ENCODE measurements around the gene SLC7A1. TPM values are rescaled to one million over a fixed set of nuclear protein-coding genes. Genes with fewer than 3 reads are reported as not detected.

SLC7A1 gene
- total RNA-seq, 2 experiments from 2014 or later, result 62.8 to 68.2 TPM

DNA sequence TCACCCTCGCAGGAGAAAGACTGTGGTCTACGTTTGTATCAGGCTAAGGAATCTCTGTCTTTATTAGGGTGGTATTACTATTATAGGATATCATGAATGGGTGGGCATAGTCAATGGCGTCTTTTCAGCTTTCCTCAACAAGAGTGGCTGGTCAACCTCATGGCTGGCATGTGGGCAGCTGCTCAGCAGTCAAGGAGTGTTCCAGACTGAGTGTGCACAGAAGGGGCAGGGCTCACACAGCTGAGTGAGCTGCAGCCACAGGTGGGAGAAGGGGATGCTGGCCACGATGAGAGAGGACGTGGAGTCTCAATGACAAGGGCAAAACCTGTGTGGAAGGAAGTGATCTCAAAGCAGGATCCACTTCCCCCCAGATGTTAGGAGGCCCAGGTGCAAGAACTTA lies 54.7 kb downstream of the SLC7A1 start:
- H3K4me3 Mint-ChIP-seq, result no peak overlapping the region
- DNase-seq, result no peak
- H3K27ac Mint-ChIP-seq, result peak overlapping the region; percentile 22
- no peaks in the 10 kb centered on the region for H3K27me3 Mint-ChIP-seq
- H3K4me1 Mint-ChIP-seq, result peaks cover 31% of the 10 kb centered on the region
- POLR2A ChIA-PET, result no interaction called here
- ATAC-seq (ENCODE audit: low read depth), result no peak
- no peaks in the 10 kb centered on the region for H3K9me3 Mint-ChIP-seq
- H3K36me3 Mint-ChIP-seq, result peaks cover 9% of the 10 kb centered on the region

DNA sequence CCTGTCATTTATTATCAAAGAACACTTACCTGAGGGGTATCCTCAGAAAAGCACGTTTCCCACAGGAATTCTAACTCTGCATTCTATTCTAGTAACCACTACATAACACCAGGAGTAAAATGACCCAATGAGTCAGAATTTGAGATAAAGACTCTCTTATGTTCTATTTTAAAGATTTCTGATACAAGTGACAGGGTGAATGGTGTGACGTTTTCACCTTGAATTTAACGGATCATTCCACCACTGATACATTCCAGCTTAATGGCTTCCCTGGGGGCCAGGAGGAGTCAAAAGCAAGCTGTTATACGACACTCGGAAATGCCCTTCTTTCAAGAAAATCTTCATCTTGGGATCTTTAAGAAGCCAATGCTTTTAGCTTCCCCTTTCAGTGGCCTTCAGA lies 55.2 kb downstream of the SLC7A1 start:
- peaks cover 9% of the 10 kb centered on the region for H3K36me3 Mint-ChIP-seq
- POLR2A ChIA-PET, result no interaction called here
- no peak overlapping the region for H3K4me3 Mint-ChIP-seq
- no peaks in the 10 kb centered on the region for H3K9me3 Mint-ChIP-seq
- peaks cover 31% of the 10 kb centered on the region for H3K4me1 Mint-ChIP-seq
- no peak for DNase-seq
- ATAC-seq (ENCODE audit: low read depth), result no peak
- H3K27me3 Mint-ChIP-seq, result no peaks in the 10 kb centered on the region
- H3K27ac Mint-ChIP-seq, result no peak overlapping the region

DNA sequence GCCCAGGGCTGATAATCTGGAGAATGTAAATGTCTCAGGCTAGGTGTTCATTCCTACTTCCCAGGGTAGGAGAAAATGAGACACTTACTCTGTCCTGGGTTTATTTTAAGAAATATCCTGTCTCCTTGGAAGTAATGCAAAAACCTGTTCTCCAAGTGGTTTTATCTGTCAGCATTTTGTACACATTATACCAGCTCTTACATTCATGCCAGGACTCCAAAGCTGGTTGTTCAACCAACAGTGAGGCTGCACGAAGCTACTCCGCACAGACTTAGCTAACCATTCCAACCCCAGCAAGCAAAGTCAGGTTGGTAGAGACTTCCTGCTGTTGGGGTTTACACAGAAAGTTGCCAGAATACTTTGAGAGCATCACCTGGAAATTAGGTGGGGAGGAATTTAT lies 55.6 kb downstream of the SLC7A1 start:
- ATAC-seq (ENCODE audit: low read depth) (no peak), DNase-seq (no peak)
- Mint-ChIP-seq H3K27me3 (no peaks in the 10 kb centered on the region), H3K4me1 (peaks cover 29% of the 10 kb centered on the region), H3K36me3 (peaks cover 9% of the 10 kb centered on the region), H3K27ac (no peak overlapping the region), H3K9me3 (no peaks in the 10 kb centered on the region), H3K4me3 (no peak overlapping the region)
- POLR2A ChIA-PET, result no interaction called here

DNA sequence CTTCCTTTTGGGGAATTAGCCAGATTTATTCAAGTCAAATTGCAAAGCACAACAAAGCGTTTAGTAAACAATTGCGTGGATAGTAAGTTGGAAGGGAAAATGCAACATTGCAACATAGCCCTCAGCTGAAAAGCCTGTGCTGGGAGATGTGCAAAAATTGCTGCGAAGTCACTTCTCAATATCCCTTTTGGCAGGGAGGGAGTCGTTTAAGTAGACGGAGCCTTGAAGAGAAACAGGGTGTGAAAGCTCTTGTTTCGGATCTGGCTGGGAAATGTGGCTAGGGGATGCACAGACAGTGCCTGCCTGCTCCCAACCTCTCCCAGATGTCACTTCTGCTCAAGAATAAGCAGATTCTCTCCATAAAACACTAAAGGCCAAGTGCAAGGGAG lies 56.8 kb downstream of the SLC7A1 start:
- Mint-ChIP-seq H3K9me3 (no peaks in the 10 kb centered on the region), H3K4me1 (peaks cover 28% of the 10 kb centered on the region), H3K27ac (no peak overlapping the region), H3K4me3 (no peak overlapping the region), H3K27me3 (no peaks in the 10 kb centered on the region), H3K36me3 (peaks cover 10% of the 10 kb centered on the region)
- POLR2A ChIA-PET, result no interaction called here
- ATAC-seq (ENCODE audit: low read depth), result no peak
- no peak for DNase-seq

DNA sequence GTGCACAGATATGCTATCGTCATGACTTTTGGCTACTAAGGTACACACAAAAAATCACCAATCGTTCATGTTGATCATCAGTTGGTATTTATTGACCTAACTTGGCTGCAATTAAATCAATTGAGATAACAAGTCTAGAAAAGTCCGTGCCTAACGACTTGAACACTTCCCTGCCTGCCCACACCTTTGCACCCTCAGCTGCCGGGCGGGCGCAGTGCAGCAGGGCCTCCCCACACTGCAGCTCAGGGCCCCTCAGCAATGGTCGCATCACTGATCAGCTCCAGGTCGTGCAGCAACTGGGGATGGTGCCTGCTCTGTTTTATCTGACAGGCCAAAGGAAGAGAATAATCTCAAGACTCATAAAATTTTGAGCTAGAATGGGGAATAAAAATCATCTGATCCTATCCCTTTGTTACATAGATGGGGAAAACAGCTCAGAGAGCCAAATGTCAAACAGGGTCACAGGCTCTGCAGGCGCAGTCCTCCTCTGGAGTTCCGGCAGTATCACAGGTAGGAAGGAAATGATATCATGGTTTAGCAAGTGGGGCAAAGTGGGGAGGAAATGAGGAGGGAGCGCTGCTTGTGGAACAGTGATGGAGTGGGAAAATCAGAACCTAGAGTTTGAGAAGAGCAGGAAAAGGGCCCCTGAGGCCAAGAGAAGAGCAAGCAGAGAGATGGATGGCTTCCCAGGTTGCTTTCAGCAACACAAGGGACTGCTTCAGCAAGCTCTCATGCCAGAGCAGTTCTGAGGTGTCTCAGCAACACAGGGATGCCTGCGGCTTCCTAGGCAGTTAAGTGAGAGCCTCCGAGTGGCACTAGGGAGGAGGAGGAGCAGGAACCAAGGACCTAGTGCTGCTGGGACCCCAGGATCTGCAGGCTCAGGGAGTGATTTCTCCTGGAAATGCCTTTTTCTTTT lies 57.5 kb downstream of the SLC7A1 start:
- H3K27me3 Mint-ChIP-seq, result no peaks in the 10 kb centered on the region
- H3K4me3 Mint-ChIP-seq, result no peak overlapping the region

DNA sequence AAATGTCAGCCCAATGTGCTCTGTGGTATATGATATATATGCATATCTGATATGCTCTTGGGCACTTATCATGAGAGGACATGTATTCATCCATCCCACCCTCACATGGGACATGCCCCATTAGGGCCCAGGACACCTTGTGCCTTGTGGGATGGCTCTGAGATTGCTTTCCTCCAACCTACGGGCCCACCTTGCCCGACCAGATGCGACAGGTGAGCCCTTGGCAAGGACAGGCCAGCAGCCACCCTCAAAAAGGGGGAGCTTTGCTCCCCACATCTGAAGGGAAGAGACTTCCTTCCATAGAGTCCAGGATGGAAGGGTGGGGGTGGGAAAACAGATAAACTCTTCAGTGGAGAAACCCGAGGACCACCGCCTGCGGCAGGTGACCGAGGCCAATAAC lies 58.6 kb downstream of the SLC7A1 start:
- no peak overlapping the region for H3K27ac Mint-ChIP-seq
- POLR2A ChIA-PET, result no interaction called here

More for the DNA sequence above, 57.5 kb downstream of the SLC7A1 start:
- POLR2A ChIA-PET, result no interaction called here
- H3K36me3 Mint-ChIP-seq, result peaks cover 12% of the 10 kb centered on the region
- no peak for DNase-seq
- H3K9me3 Mint-ChIP-seq, result no peaks in the 10 kb centered on the region
- peaks cover 23% of the 10 kb centered on the region for H3K4me1 Mint-ChIP-seq
- ATAC-seq (ENCODE audit: low read depth), result no peak
- H3K27ac Mint-ChIP-seq, result peak overlapping the region; percentile 31

DNA sequence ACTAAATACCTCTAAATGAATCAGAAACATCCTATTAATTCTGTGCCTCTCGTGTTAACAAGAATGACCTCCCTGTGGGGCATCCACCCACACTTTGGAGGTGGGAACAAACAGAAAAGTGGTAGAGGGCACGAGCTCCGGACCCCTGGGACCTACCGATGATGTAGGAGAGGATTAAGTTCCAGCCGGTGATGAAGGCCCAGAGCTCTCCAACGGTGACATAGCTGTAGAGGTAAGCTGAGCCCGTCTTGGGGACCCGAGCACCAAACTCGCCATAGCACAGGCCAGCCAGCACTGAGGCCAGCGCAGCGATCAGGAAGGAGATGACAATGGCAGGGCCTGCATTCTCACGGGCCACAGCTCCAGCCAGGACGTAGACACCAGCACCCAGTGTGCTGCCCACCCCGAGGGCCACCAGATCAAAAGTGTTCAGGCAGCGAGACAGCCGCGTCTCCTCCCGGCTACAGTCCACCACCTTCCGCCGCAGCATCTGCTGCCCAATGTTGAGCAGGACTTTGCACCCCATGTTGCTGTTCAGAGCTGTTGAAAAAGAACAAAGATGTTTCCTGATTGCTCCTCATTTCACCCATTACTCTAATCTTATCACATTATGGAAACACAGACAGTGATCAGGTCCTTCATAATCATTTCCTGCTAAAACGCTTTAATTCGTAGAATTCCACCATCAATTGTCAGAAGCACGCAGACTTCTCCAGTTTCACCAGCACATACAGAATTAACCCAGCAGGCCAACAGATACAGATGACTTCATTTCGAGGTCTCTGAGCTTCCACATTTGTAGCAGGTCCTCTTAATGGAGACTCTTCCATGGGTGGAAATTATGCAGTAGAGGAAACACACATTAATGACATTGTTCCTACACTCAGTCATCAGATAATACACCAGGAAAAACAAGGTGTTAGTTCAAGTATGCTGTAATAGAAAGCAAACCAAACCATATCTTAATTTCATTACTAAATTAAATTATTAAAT lies 59.5 kb downstream of the SLC7A1 start:
- POLR2A ChIA-PET, result no interaction called here
- ATAC-seq (ENCODE audit: low read depth) (no peak), DNase-seq (no peak)
- Mint-ChIP-seq H3K27me3 (no peaks in the 10 kb centered on the region), H3K9me3 (no peaks in the 10 kb centered on the region), H3K4me3 (no peak overlapping the region), H3K36me3 (peaks cover 8% of the 10 kb centered on the region), H3K27ac (peak overlapping the region; percentile 9), H3K4me1 (peaks cover 15% of the 10 kb centered on the region)

More for the DNA sequence above, 58.6 kb downstream of the SLC7A1 start:
- no peaks in the 10 kb centered on the region for H3K27me3 Mint-ChIP-seq
- no peaks in the 10 kb centered on the region for H3K9me3 Mint-ChIP-seq
- H3K4me3 Mint-ChIP-seq, result no peak overlapping the region
- no peak for DNase-seq
- ATAC-seq (ENCODE audit: low read depth), result no peak
- H3K4me1 Mint-ChIP-seq, result peaks cover 23% of the 10 kb centered on the region
- H3K36me3 Mint-ChIP-seq, result peaks cover 12% of the 10 kb centered on the region

DNA sequence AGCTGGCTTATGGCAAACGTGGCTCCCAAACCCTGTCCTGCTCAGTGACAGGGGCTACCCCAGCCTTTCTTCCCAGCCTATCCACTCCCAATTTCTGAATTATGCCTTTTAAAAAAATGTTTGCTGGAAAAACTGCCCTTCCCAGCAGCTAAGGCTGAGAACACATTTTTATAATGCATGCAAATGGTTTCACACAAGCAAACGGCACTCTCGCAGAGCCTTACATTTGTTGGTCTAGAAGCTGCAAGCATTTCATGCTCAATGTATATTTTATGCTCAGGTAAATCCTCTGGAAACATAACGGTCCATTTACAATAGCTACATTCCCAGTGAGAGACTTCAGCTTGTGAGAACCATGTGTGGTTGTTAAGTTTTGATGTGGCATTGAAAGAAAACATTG lies 61.4 kb downstream of the SLC7A1 start:
- H3K4me3 Mint-ChIP-seq, result no peak overlapping the region
- ATAC-seq (ENCODE audit: low read depth) (no peak), DNase-seq (no peak)
- H3K36me3 Mint-ChIP-seq, result peaks cover 5% of the 10 kb centered on the region
- peaks cover 8% of the 10 kb centered on the region for H3K4me1 Mint-ChIP-seq
- POLR2A ChIA-PET, result no interaction called here
- H3K27me3 Mint-ChIP-seq, result no peaks in the 10 kb centered on the region
- H3K27ac Mint-ChIP-seq, result no peak overlapping the region
- H3K9me3 Mint-ChIP-seq, result no peaks in the 10 kb centered on the region

DNA sequence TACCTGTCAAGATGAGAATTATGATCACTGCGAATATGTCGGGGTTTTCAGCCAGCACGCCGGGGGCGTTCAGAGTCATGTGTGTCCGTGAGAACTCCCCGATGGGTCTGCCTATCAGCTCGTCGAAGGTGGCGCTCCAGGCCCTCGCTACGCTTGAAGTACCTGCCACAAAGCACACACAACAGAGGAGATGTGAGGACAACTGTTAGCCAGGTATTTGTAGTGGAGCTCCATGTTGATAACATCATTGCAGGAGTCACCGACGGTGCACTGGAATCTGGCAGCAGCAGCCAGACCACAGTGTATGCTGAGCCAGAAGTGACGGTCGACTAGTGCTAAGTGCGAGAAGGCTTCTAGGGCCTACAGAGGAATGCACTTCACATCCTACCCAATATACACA lies 62.7 kb downstream of the SLC7A1 start:
- Mint-ChIP-seq H3K27me3 (no peaks in the 10 kb centered on the region), H3K9me3 (no peaks in the 10 kb centered on the region), H3K4me3 (no peak overlapping the region), H3K4me1 (peaks cover 3% of the 10 kb centered on the region), H3K27ac (no peak overlapping the region), H3K36me3 (peaks cover 5% of the 10 kb centered on the region)
- POLR2A ChIA-PET, result no interaction called here
- ATAC-seq (ENCODE audit: low read depth) (no peak), DNase-seq (no peak)

DNA sequence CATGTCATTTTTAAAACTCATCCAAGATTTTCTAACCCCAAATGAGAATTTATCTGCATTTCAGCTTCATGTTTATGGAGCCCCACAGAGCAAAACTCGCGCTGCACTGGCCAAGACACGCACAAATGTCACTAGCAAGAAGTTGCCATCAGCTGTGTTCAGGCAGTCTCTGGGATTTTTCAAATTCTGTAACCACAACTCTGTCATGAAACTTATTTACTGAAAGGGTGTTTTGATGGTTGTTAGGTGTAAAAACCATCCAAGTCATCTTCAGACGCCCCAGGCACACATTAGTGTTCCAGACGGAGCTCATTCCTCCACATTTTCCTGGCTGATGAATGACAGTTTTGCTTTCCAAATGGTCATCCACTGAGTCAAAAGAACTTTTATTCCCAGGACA lies 63.4 kb downstream of the SLC7A1 start:
- Mint-ChIP-seq H3K36me3 (peaks cover 8% of the 10 kb centered on the region), H3K9me3 (no peaks in the 10 kb centered on the region), H3K27me3 (no peaks in the 10 kb centered on the region), H3K4me3 (no peak overlapping the region), H3K4me1 (peaks cover under 1% of the 10 kb centered on the region), H3K27ac (no peak overlapping the region)
- DNase-seq (no peak), ATAC-seq (ENCODE audit: low read depth) (no peak)
- POLR2A ChIA-PET, result no interaction called here

DNA sequence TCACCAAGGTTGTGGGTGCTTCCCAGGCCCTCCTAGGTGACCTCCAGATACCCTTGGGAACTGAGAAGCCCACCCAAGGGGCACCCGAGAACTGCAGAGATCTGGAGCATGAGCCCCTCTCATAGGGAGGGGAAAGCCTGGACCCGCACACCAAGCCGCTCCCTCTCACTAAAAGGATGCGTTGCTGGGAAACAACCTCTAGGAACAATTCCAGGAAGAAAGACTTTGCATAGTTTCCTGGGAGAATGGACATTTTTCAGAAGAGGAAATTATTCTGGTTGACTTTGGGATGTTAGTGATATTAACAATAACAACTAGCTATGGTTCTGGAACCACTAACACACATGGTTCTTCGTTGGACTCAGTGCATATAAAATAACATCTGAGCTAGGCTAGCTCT lies 64.6 kb downstream of the SLC7A1 start:
- POLR2A ChIA-PET, result no interaction called here
- Mint-ChIP-seq H3K36me3 (peaks cover 9% of the 10 kb centered on the region), H3K4me3 (no peak overlapping the region)

DNA sequence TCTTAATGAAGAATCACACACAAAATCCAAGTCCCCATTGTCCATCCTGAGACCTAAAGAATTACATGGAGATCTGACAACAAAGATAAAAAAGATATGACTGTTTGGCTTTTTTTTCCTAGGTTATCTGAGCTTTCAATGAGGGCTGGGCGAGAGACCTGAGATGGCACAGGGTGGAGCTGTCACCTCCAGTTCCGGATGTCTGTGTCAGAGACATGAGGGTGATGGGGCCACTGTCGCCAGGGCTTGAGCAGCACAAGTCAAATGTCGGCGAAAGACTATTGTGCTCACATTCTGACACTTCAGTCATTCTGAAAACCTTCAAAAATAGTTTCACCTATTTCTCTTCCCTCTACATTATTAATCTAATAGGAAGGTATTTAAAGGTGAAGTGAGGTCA lies 65.7 kb downstream of the SLC7A1 start:
- POLR2A ChIA-PET, result no interaction called here
- no peak overlapping the region for H3K27ac Mint-ChIP-seq

More for the DNA sequence above, 64.6 kb downstream of the SLC7A1 start:
- no peaks in the 10 kb centered on the region for H3K27me3 Mint-ChIP-seq
- H3K27ac Mint-ChIP-seq, result no peak overlapping the region
- ATAC-seq (ENCODE audit: low read depth), result no peak
- H3K9me3 Mint-ChIP-seq, result no peaks in the 10 kb centered on the region
- no peak for DNase-seq
- H3K4me1 Mint-ChIP-seq, result no peaks in the 10 kb centered on the region

DNA sequence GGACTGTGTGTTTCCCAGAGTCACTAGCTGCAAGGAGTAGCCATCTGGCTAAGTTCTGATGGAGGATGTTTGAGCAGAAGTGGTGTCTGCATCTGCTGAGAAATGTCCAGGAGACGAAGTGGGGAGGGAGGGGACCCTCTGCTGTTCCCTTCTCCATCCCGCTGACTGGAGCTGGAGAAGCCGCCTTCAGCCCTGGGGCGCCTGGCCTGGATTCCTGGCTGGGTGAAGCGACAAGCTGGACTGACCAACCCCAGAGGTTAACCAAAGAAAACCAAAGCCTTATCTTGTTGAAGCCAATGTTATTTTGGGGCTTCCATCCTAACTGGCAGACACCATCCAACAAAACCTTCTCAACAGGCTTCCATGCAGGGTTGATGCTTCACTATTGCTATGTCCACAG lies 67.6 kb downstream of the SLC7A1 start:
- POLR2A ChIA-PET, result no interaction called here
- H3K27me3 Mint-ChIP-seq, result no peaks in the 10 kb centered on the region

More for the DNA sequence above, 65.7 kb downstream of the SLC7A1 start:
- DNase-seq (no peak), ATAC-seq (ENCODE audit: low read depth) (no peak)
- Mint-ChIP-seq H3K4me3 (no peak overlapping the region), H3K9me3 (no peaks in the 10 kb centered on the region), H3K36me3 (peaks cover 9% of the 10 kb centered on the region), H3K27me3 (no peaks in the 10 kb centered on the region), H3K4me1 (no peaks in the 10 kb centered on the region)

More for the DNA sequence above, 67.6 kb downstream of the SLC7A1 start:
- no peak for ATAC-seq (ENCODE audit: low read depth)
- no peaks in the 10 kb centered on the region for H3K9me3 Mint-ChIP-seq
- H3K27ac Mint-ChIP-seq, result no peak overlapping the region
- H3K36me3 Mint-ChIP-seq, result peaks cover 7% of the 10 kb centered on the region
- DNase-seq, result no peak
- no peak overlapping the region for H3K4me3 Mint-ChIP-seq
- H3K4me1 Mint-ChIP-seq, result no peaks in the 10 kb centered on the region

Measured in activated naive CD8-positive, alpha-beta T cell treated with anti-CD3 and anti-CD28 coated beads, Interleukin-2, amount 10 ng/mL, durations not matched to agents 7 days and 5 days (primary cell).